Measurements from ENCODE around the gene EEFSEC. TPM values are rescaled to one million over a fixed set of nuclear protein-coding genes. Genes with fewer than 3 reads are reported as not detected.
"Not testable (repeated sequence)": the region's sequence is repeated elsewhere in the genome, so short reads cannot be mapped to it uniquely, and the experiment has no call there.

EEFSEC gene
- total and polyA plus RNA-seq, 12 donors: 5.5 to 15.6 (median 10.4) TPM

DNA sequence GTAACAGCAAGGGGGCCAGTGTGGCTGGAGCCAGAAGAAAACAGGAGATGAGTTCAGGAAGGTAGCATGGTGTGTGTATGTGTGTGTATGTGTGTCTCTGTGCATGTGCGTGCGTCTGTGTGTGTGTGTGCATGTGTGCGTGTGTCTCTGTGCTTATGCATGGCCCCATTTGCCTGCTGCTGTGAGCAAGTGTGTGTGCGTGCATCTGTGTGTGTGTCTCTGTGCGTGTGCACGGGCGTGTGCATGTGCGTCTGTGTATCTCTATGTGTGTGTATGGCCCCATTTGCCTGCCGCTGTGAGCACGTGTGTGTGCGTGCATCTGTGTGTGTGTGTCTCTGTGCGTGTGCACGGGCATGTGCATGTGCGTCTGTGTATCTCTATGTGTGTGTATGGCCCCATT is 7.1 kb upstream of the EEFSEC start:
- H3K36me3 ChIP-seq (replicated peaks in 1 of 2): no peaks in the 10 kb centered on the region
- WGBS, 4 donors: 91 to 95% (median 92%) methylated on average over 6 to 14 of the region's 14 CpGs
- no peaks in the 10 kb centered on the region for H3K27me3 ChIP-seq
- no peaks in the 10 kb centered on the region for H3K4me1 ChIP-seq (replicated peaks in 1 of 2)
- TF ChIP-seq CTCF (IDR thresholded peaks at IDR 0.05) (no peak), POLR2A (IDR thresholded peaks at IDR 0.05) (no peak)
- H3K9me3 ChIP-seq (replicated peaks in 1 of 3): no peaks in the 10 kb centered on the region
- intact Hi-C loops (cut with DNase I): no loop called here
- DNase-seq: peak in 1 of 7 donors; percentile 28
- H3K4me3 ChIP-seq: no peak overlapping the region
- no peak overlapping the region for H3K27ac ChIP-seq

DNA sequence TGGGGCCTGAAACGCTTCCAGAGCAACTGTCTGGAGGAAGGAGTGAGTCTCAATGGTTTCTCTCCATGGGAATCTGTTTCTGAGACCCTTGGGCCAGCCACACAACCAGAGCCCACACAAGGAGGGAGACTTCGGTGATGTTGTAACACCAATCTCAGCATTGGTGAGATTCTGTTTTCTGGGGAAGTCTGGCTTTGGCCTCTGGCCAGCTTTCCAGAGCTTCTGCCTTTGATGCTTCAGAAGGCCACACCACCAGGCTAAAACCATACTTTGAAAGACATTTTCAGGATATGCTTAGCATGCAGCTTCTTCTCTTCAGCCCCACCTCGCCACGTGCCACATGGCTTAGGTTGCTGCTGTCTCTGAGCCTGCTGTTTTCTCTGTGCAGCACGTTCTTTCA is 3.6 kb upstream of the EEFSEC start:
- Histone ChIP-seq H3K27me3 (no peaks in the 10 kb centered on the region), H3K27ac (no peak overlapping the region), H3K36me3 (replicated peaks in 1 of 2) (no peaks in the 10 kb centered on the region), H3K4me3 (no peak overlapping the region), H3K4me1 (replicated peaks in 1 of 2) (peaks cover 7% of the 10 kb centered on the region in 2 donors), H3K9me3 (replicated peaks in 1 of 3) (no peaks in the 10 kb centered on the region)
- intact Hi-C loops (cut with DNase I): no loop called here
- 64 to 79% (median 71%) methylated on average over 5 of the region's 5 CpGs for WGBS, 4 donors
- TF ChIP-seq CTCF (IDR thresholded peaks at IDR 0.05): no peak
- no peak for TF ChIP-seq POLR2A (IDR thresholded peaks at IDR 0.05)
- peak in 6 of 7 donors; percentile 24 to 69 (median 48) for DNase-seq

- peaks cover 7 to 10% of the 10 kb centered on the region in 2 donors for H3K4me1 ChIP-seq (replicated peaks in 1 of 2)
- intact Hi-C loops (cut with DNase I): no loop called here
- peak in 1 of 7 donors; percentile 48 for DNase-seq
- TF ChIP-seq POLR2A (IDR thresholded peaks at IDR 0.05) (no peak), CTCF (IDR thresholded peaks at IDR 0.05) (no peak)
- no peaks in the 10 kb centered on the region for H3K27me3 ChIP-seq
- no peaks in the 10 kb centered on the region for H3K9me3 ChIP-seq (replicated peaks in 1 of 3)
- no peaks in the 10 kb centered on the region for H3K36me3 ChIP-seq (replicated peaks in 1 of 2)
- 85 to 88% (median 87%) methylated on average over 5 of the region's 5 CpGs for WGBS, 4 donors
- no peak overlapping the region for H3K27ac ChIP-seq
- H3K4me3 ChIP-seq: no peak overlapping the region
Measured at GRCh38 chr3:128151758-128152274, 1.5 kb upstream of the EEFSEC start.

- no peaks in the 10 kb centered on the region for H3K36me3 ChIP-seq (replicated peaks in 1 of 2)
- WGBS, 4 donors: 51 to 72% (median 59%) methylated on average over 12 to 18 of the region's 29 CpGs
- DNase-seq: peak in 3 of 7 donors; percentile 48 to 70 (median 61)
- H3K4me3 ChIP-seq: peak overlapping the region in 3 of 4 donors; percentile 42 to 96 (median 92)
- H3K9me3 ChIP-seq (replicated peaks in 1 of 3): no peaks in the 10 kb centered on the region
- intact Hi-C loops (cut with DNase I): no loop called here
- no peaks in the 10 kb centered on the region for H3K27me3 ChIP-seq
- peak overlapping the region in 4 of 5 donors; percentile 81 to 94 (median 92) for H3K27ac ChIP-seq
- no peak for TF ChIP-seq POLR2A (IDR thresholded peaks at IDR 0.05)
- TF ChIP-seq CTCF (IDR thresholded peaks at IDR 0.05): no peak
- H3K4me1 ChIP-seq (replicated peaks in 1 of 2): peaks cover 7 to 10% of the 10 kb centered on the region in 2 donors
Measured at GRCh38 chr3:128152419-128153155, 694 bp upstream of the EEFSEC start.

DNA sequence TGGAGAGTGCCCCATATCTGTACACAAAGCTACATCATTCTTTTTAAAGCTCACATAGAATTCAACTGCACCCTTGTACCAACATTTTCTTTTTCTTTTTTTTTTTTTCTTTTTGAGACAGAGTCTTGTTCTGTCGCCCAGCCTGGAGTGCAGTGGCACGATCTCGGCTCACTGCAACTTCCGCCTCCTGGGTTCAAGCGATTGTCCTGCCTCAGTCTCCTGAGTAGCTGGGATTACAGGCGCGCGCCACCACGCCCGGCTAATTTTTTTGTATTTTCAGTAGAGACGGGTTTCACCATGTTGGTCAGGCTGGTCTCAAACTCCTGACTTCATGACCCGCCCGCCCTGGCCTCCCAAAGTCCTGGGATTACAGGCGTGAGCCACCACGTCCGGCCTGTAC is 1.1 kb downstream of the EEFSEC start:
- peak overlapping the region in 1 of 4 donors; percentile 96 for H3K4me3 ChIP-seq
- WGBS, 4 donors: 86 to 92% (median 88%) methylated on average over 16 of the region's 16 CpGs
- intact Hi-C loops (cut with DNase I); DNase-seq; H3K27me3 ChIP-seq; H3K9me3 ChIP-seq (replicated peaks in 1 of 3); H3K36me3 ChIP-seq (replicated peaks in 1 of 2): not testable (repeated sequence)
- H3K27ac ChIP-seq: peak overlapping the region in 1 of 5 donors; percentile 92
- peaks cover 7 to 10% of the 10 kb centered on the region in 2 donors for H3K4me1 ChIP-seq (replicated peaks in 1 of 2)

Measured in adrenal gland (tissue), 12 donors.